ENCODE measurements around the gene SLC4A1AP.

- TF ChIP-seq CTCF (IDR thresholded peaks at IDR 0.05; ENCODE audit: insufficient read depth, low read depth, low read length) (no peak), EZH2 (IDR thresholded peaks at IDR 0.05; ENCODE audit: insufficient read depth, low read length) (no peak)
Observed at GRCh38 chr2:27638037-27638637, 25.6 kb upstream of the SLC4A1AP start.

Measured in astrocyte (in vitro differentiated cells and primary cell).